NCI-H146 treated with DMSO at 0.1 percent for 48 hours (cell line): ENCODE results near the gene RAB1A.
A peak's percentile ranks its signal among the peaks of the same experiment; 100 is the strongest.
"Not testable (repeated sequence)": the region's sequence is repeated elsewhere in the genome, so short reads cannot be mapped to it uniquely, and the experiment has no call there.

Experiments
- DNase-seq: peaks from one replicate; lab custom pipeline; 2025; ENCODE audit not compliant: unreplicated experiment; lab: John Stamatoyannopoulos, UW

Gene RAB1A

GRCh38 chr2:65129826-65130663 lies at the start of gene RAB1A:
Gene RAB1A (minus strand): TSS chr2:65130106. CDS start chr2:65129915, 191 bp downstream.
- DNase-seq, result peak; percentile 97

GRCh38 chr2:65177751-65178442 lies 48.0 kb upstream of the RAB1A start:
- DNase-seq, result no peak

- no peak for DNase-seq
These were observed 46.1 kb upstream of the RAB1A start for GRCh38 chr2:65175894-65176530.

- not testable (repeated sequence) for DNase-seq
These were observed 44.1 kb upstream of the RAB1A start for GRCh38 chr2:65174031-65174430.

- DNase-seq, result no peak
These were observed 43.3 kb upstream of the RAB1A start for GRCh38 chr2:65172994-65173790.

GRCh38 chr2:65170611-65171477 lies 40.9 kb upstream of the RAB1A start:
- DNase-seq, result not testable (repeated sequence)

- DNase-seq, result no peak
These were observed 39.8 kb upstream of the RAB1A start for GRCh38 chr2:65169760-65170136.

- DNase-seq, result no peak
These were observed 35.7 kb upstream of the RAB1A start for GRCh38 chr2:65165558-65165957.

- no peak for DNase-seq
These were observed 34.6 kb upstream of the RAB1A start for GRCh38 chr2:65164426-65164891.

- DNase-seq, result no peak
These were observed 31.7 kb upstream of the RAB1A start for GRCh38 chr2:65161551-65162100.

- DNase-seq, result no peak
These were observed 30.0 kb upstream of the RAB1A start for GRCh38 chr2:65159906-65160305.

- DNase-seq, result no peak
These were observed 29.4 kb upstream of the RAB1A start for GRCh38 chr2:65159261-65159660.

GRCh38 chr2:65158557-65158956 lies 28.7 kb upstream of the RAB1A start:
- DNase-seq, result no peak

GRCh38 chr2:65157856-65158255 lies 27.9 kb upstream of the RAB1A start:
- not testable (repeated sequence) for DNase-seq

GRCh38 chr2:65156041-65156440 lies 26.1 kb upstream of the RAB1A start:
- DNase-seq, result no peak

GRCh38 chr2:65153515-65153914 lies 23.6 kb upstream of the RAB1A start:
- DNase-seq, result no peak

GRCh38 chr2:65146078-65146477 lies 16.2 kb upstream of the RAB1A start:
- no peak for DNase-seq

GRCh38 chr2:65144571-65144970 lies 14.7 kb upstream of the RAB1A start:
- DNase-seq, result no peak

GRCh38 chr2:65142515-65142914 lies 12.6 kb upstream of the RAB1A start:
- no peak for DNase-seq
